ENCODE data around the gene CEP104. TPM values are rescaled to one million over a fixed set of nuclear protein-coding genes. Genes with fewer than 3 reads are reported as not detected.

Gene CEP104
- polyA plus RNA-seq, 2 of the 4 experiments (the other 2 are of a cell fraction): 14.5 to 28.8 TPM

DNA sequence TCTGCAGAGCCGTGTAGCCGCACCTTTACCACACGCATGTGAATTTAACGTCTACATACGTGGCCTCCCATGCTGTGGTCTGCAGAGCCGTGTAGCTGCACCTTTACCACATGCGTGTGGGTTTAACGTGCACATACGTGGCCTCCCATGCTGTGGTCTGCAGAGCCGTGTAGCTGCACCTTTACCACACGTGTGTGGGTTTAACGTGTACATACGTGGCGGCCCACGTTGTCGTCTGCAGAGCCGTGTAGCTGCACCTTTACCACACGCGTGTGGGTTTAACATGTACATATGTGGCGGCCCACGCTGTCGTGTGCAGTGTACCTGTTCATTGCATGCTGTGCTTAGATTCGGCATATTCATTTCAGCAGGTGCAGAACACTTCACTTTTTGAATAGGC, 17.7 kb upstream of the CEP104 start:
- no peak overlapping the region for H3K4me3 ChIP-seq
- 90% methylated on average over 23 of the region's 23 CpGs for WGBS (ENCODE audit: missing lambda C conversion rate)
- TF ChIP-seq, protein P1, sequence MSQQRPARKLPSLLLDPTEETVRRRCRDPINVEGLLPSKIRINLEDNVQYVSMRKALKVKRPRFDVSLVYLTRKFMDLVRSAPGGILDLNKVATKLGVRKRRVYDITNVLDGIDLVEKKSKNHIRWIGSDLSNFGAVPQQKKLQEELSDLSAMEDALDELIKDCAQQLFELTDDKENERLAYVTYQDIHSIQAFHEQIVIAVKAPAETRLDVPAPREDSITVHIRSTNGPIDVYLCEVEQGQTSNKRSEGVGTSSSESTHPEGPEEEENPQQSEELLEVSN (IDR thresholded peaks at IDR 0.05; ENCODE audit: borderline replicate concordance, low read depth): no peak
- no peak for TF ChIP-seq POLR2AphosphoS2 (conservative IDR thresholded peaks at IDR 0.05; ENCODE audit: low read length)

DNA sequence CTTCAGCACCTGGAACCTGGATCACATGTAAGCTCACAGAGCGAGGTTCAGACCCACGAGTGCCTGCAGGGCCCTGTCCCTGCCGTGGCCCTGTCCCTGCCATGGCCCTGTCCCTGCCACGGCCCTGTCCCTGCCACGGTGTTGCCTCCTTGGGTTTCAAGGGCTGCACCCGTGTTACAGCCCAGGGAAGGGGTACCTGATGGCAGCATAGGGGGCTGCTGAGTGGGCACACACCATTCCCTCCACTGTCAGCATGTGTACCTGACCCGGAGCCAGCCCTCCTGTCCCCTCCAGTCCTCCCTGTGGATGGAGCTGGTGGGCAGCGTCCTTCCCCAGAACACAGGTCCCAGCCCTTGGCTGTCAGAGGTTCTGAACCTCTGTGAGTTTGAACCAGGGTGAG, 15.5 kb upstream of the CEP104 start:
- TF ChIP-seq, protein P2, sequence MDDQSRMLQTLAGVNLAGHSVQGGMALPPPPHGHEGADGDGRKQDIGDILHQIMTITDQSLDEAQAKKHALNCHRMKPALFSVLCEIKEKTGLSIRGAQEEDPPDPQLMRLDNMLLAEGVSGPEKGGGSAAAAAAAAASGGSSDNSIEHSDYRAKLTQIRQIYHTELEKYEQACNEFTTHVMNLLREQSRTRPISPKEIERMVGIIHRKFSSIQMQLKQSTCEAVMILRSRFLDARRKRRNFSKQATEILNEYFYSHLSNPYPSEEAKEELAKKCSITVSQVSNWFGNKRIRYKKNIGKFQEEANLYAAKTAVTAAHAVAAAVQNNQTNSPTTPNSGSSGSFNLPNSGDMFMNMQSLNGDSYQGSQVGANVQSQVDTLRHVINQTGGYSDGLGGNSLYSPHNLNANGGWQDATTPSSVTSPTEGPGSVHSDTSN (IDR thresholded peaks at IDR 0.05): no peak
- TF ChIP-seq TP53 (CRISPR knock-in tag; IDR thresholded peaks at IDR 0.05) (no peak), JUN (IDR thresholded peaks at IDR 0.05) (no peak), KDM5A (IDR thresholded peaks at IDR 0.05) (no peak), CBX8 (IDR thresholded peaks at IDR 0.05) (no peak), CHD2 (IDR thresholded peaks at IDR 0.05; ENCODE audit: low read length, partially characterized antibody) (no peak), HOXA7 (CRISPR knock-in tag; IDR thresholded peaks at IDR 0.05) (no peak), ZFP36 (IDR thresholded peaks at IDR 0.05; ENCODE audit: borderline replicate concordance, partially characterized antibody) (no peak), EHF (CRISPR knock-in tag; IDR thresholded peaks at IDR 0.05) (no peak), ZNF302 (CRISPR knock-in tag; IDR thresholded peaks at IDR 0.05) (no peak)
- H3K27ac ChIP-seq: no peak overlapping the region
- H3K4me3 ChIP-seq: no peak overlapping the region
- no peak overlapping the region for H3K4me2 ChIP-seq
- no peak for DNase-seq (ENCODE audit: low read depth in 1 of 2, low spot score in 1 of 2)
- H3K4me1 ChIP-seq: no peaks in the 10 kb centered on the region
- no peak for ATAC-seq
- FAIRE-seq: no peak
- ChIA-PET POLR2A (no interaction called here), CTCF (interaction anchor here (0.7 to 1.1 kb wide), 2 partner anchors 15 to 16 kb away, joined by 3 read pairs; no protein-coding TSS in a partner anchor)
- WGBS (ENCODE audit: missing lambda C conversion rate): 89% methylated on average over 5 of the region's 8 CpGs
- H3K9me3 ChIP-seq: no peaks in the 10 kb centered on the region

More for the DNA sequence above, 17.7 kb upstream of the CEP104 start:
- H3K4me1 ChIP-seq: no peaks in the 10 kb centered on the region
- H3K9me3 ChIP-seq: peaks cover 8% of the 10 kb centered on the region; the same call in 1 of the 3 replicates
- ChIA-PET POLR2A (no interaction called here), CTCF (no interaction called here)
- ATAC-seq (no peak), DNase-seq (ENCODE audit: low read depth in 1 of 2, low spot score in 1 of 2) (no peak), FAIRE-seq (no peak)
- H3K27ac ChIP-seq: no peak overlapping the region
- no peak overlapping the region for H3K4me2 ChIP-seq

DNA sequence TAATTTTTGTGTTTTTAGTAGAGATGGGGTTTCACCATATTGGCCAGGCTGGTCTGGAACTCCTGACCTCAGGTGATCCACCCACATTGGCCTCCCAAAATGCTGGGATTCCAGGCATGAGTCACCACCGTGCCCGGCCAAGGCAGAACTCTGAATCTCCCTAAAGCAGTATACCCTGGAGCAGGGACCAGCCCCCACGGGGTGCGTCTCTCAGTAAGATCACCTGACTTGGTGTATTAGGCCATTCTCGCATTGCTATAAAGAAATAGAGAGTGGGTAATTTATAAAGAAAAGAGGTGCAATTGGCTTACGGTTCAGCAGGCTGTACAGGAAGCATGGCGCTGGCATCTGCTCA, 14.4 kb upstream of the CEP104 start:
- WGBS (ENCODE audit: missing lambda C conversion rate): 91% methylated on average over 3 of the region's 7 CpGs
- Histone ChIP-seq H3K9me3 (no peaks in the 10 kb centered on the region), H3K4me2 (no peak overlapping the region), H3K4me1 (no peaks in the 10 kb centered on the region), H3K4me3 (no peak overlapping the region), H3K27ac (no peak overlapping the region)
- no peak for ATAC-seq
- FAIRE-seq: no peak
- ChIA-PET POLR2A (no interaction called here), CTCF (interaction anchor here (1.0 kb wide), 1 partner anchor 13 kb away, joined by 3 read pairs; no protein-coding TSS in a partner anchor)
- no peak for TF ChIP-seq EP300 (IDR thresholded peaks at IDR 0.05)
- no peak for TF ChIP-seq TFCP2L1 (CRISPR knock-in tag; IDR thresholded peaks at IDR 0.05)
- TF ChIP-seq, protein P3, sequence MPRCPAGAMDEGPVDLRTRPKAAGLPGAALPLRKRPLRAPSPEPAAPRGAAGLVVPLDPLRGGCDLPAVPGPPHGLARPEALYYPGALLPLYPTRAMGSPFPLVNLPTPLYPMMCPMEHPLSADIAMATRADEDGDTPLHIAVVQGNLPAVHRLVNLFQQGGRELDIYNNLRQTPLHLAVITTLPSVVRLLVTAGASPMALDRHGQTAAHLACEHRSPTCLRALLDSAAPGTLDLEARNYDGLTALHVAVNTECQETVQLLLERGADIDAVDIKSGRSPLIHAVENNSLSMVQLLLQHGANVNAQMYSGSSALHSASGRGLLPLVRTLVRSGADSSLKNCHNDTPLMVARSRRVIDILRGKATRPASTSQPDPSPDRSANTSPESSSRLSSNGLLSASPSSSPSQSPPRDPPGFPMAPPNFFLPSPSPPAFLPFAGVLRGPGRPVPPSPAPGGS (IDR thresholded peaks at IDR 0.05): no peak
- TF ChIP-seq FOSB (CRISPR knock-in tag; IDR thresholded peaks at IDR 0.05): no peak
- no peak for TF ChIP-seq HDAC2 (IDR thresholded peaks at IDR 0.05)
- TF ChIP-seq CBX8 (IDR thresholded peaks at IDR 0.05): no peak
- no peak for TF ChIP-seq ZFP36 (IDR thresholded peaks at IDR 0.05; ENCODE audit: borderline replicate concordance, partially characterized antibody)
- no peak for TF ChIP-seq CHD4 (IDR thresholded peaks at IDR 0.05; ENCODE audit: borderline replicate concordance)
- no peak for TF ChIP-seq POLR2A (IDR thresholded peaks at IDR 0.05; ENCODE audit: low read length)
- TF ChIP-seq, protein P2 (IDR thresholded peaks at IDR 0.05): no peak
- TF ChIP-seq FOSL2 (IDR thresholded peaks at IDR 0.05): no peak
- TF ChIP-seq FOSL2 (CRISPR knock-in tag; IDR thresholded peaks at IDR 0.05): no peak
- no peak for TF ChIP-seq CBX2 (IDR thresholded peaks at IDR 0.05; ENCODE audit: borderline replicate concordance, low read depth)
- no peak for TF ChIP-seq NR3C1 (IDR thresholded peaks at IDR 0.05)
- TF ChIP-seq, protein P4, sequence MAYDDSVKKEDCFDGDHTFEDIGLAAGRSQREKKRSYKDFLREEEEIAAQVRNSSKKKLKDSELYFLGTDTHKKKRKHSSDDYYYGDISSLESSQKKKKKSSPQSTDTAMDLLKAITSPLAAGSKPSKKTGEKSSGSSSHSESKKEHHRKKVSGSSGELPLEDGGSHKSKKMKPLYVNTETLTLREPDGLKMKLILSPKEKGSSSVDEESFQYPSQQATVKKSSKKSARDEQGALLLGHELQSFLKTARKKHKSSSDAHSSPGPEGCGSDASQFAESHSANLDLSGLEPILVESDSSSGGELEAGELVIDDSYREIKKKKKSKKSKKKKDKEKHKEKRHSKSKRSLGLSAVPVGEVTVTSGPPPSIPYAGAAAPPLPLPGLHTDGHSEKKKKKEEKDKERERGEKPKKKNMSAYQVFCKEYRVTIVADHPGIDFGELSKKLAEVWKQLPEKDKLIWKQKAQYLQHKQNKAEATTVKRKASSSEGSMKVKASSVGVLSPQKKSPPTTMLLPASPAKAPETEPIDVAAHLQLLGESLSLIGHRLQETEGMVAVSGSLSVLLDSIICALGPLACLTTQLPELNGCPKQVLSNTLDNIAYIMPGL (CRISPR knock-in tag; IDR thresholded peaks at IDR 0.05; ENCODE audit: borderline replicate concordance): no peak
- DNase-seq (ENCODE audit: low read depth in 1 of 2, low spot score in 1 of 2): no peak
